Measurements from ENCODE around the gene RBM43. TPM values are rescaled to one million over a fixed set of nuclear protein-coding genes. Genes with fewer than 3 reads are reported as not detected.
A peak's percentile ranks its signal among the peaks of the same experiment; 100 is the strongest.

RBM43 gene
- total and polyA plus RNA-seq, 9 of the 15 experiments (the other 6 are each of a cell fraction or from before 2014, with no cell fraction given) = 1.3 to 6.9 (median 3.8) TPM

DNA sequence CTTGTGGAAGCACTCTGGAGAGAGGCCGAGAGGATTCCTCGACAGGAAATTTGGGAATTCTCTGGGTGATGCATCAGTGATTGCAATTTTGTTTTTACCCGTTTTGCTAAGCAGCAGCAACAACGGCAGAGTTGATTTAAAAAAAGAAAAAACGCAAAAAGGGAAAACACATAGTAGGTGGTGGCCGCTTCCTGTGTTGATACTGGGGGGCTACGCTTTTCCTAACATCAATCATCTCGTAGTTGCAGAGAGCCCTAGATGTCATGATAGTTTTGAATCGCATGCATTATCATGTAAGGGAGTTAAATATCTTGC is 271 bp upstream of the RBM43 start (continued):
- no peak for TF ChIP-seq CEBPG (CRISPR knock-in tag; IDR thresholded peaks at IDR 0.05)
- TF ChIP-seq CEBPG (tag; conservative IDR thresholded peaks at IDR 0.05 in 1 of 2, IDR thresholded peaks at IDR 0.05 in 1 of 2) = peak in 1 of 2 experiments; percentile 47; a peak in 2 of 4 replicates
- TF ChIP-seq ADNP (tag; IDR thresholded peaks at IDR 0.05) = no peak
- TF ChIP-seq CHCHD3 (CRISPR knock-in tag; IDR thresholded peaks at IDR 0.05) = no peak
- TF ChIP-seq, protein P1, sequence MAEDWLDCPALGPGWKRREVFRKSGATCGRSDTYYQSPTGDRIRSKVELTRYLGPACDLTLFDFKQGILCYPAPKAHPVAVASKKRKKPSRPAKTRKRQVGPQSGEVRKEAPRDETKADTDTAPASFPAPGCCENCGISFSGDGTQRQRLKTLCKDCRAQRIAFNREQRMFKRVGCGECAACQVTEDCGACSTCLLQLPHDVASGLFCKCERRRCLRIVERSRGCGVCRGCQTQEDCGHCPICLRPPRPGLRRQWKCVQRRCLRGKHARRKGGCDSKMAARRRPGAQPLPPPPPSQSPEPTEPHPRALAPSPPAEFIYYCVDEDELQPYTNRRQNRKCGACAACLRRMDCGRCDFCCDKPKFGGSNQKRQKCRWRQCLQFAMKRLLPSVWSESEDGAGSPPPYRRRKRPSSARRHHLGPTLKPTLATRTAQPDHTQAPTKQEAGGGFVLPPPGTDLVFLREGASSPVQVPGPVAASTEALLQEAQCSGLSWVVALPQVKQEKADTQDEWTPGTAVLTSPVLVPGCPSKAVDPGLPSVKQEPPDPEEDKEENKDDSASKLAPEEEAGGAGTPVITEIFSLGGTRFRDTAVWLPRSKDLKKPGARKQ (CRISPR knock-in tag; IDR thresholded peaks at IDR 0.05) = no peak
- no peak for TF ChIP-seq CBX8 (IDR thresholded peaks at IDR 0.05; ENCODE audit: borderline replicate concordance, extremely low read depth, low read depth, low read length, poor library complexity, severe bottlenecking)
- TF ChIP-seq ZBTB1 (CRISPR knock-in tag; IDR thresholded peaks at IDR 0.05; ENCODE audit: borderline replicate concordance, low read depth) = no peak
- no peak for TF ChIP-seq KDM2B (CRISPR knock-in tag; IDR thresholded peaks at IDR 0.05)
- no peak for TF ChIP-seq MAZ (CRISPR knock-in tag; conservative IDR thresholded peaks at IDR 0.05 in 1 of 2, IDR thresholded peaks at IDR 0.05 in 1 of 2)
- TF ChIP-seq, protein P2, sequence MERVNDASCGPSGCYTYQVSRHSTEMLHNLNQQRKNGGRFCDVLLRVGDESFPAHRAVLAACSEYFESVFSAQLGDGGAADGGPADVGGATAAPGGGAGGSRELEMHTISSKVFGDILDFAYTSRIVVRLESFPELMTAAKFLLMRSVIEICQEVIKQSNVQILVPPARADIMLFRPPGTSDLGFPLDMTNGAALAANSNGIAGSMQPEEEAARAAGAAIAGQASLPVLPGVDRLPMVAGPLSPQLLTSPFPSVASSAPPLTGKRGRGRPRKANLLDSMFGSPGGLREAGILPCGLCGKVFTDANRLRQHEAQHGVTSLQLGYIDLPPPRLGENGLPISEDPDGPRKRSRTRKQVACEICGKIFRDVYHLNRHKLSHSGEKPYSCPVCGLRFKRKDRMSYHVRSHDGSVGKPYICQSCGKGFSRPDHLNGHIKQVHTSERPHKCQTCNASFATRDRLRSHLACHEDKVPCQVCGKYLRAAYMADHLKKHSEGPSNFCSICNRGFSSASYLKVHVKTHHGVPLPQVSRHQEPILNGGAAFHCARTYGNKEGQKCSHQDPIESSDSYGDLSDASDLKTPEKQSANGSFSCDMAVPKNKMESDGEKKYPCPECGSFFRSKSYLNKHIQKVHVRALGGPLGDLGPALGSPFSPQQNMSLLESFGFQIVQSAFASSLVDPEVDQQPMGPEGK (CRISPR knock-in tag; IDR thresholded peaks at IDR 0.05; ENCODE audit: borderline replicate concordance) = no peak
- no peak for TF ChIP-seq TEAD4 (IDR thresholded peaks at IDR 0.05; ENCODE audit: low read length)
- TF ChIP-seq TEAD4 (CRISPR knock-in tag; IDR thresholded peaks at IDR 0.05; ENCODE audit: borderline replicate concordance) = no peak
- no peak for TF ChIP-seq RBM15 (IDR thresholded peaks at IDR 0.05; ENCODE audit: insufficient read depth, low read length)
- no peak for TF ChIP-seq NR1H2 (CRISPR knock-in tag; IDR thresholded peaks at IDR 0.05)
- TF ChIP-seq DACH1 (IDR thresholded peaks at IDR 0.05; ENCODE audit: partially characterized antibody) = no peak
- TF ChIP-seq PTRF (tag; IDR thresholded peaks at IDR 0.05) = no peak
- no peak for TF ChIP-seq JUND (IDR thresholded peaks at IDR 0.05; ENCODE audit: borderline replicate concordance, low read depth, low read length)
- TF ChIP-seq JUND (tag; IDR thresholded peaks at IDR 0.05; ENCODE audit: borderline replicate concordance, low read depth, low read length) = no peak
- TF ChIP-seq GABPA (tag; conservative IDR thresholded peaks at IDR 0.05; ENCODE audit: low read depth) = no peak; the same call in 1 of the 2 replicates
- TF ChIP-seq MCM2 (IDR thresholded peaks at IDR 0.05; ENCODE audit: low read depth) = no peak
- no peak for TF ChIP-seq E2F3 (CRISPR knock-in tag; IDR thresholded peaks at IDR 0.05)
- TF ChIP-seq, protein P3, sequence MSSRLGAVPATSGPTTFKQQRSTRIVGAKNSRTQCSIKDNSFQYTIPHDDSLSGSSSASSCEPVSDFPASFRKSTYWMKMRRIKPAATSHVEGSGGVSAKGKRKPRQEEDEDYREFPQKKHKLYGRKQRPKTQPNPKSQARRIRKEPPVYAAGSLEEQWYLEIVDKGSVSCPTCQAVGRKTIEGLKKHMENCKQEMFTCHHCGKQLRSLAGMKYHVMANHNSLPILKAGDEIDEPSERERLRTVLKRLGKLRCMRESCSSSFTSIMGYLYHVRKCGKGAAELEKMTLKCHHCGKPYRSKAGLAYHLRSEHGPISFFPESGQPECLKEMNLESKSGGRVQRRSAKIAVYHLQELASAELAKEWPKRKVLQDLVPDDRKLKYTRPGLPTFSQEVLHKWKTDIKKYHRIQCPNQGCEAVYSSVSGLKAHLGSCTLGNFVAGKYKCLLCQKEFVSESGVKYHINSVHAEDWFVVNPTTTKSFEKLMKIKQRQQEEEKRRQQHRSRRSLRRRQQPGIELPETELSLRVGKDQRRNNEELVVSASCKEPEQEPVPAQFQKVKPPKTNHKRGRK (tag; IDR thresholded peaks at IDR 0.05) = no peak
- TF ChIP-seq CBFA2T2 (conservative IDR thresholded peaks at IDR 0.05) = no peak
- TF ChIP-seq TRIM24 (IDR thresholded peaks at IDR 0.05) = no peak
- no peak for TF ChIP-seq KDM4B (IDR thresholded peaks at IDR 0.05; ENCODE audit: borderline replicate concordance in 2 of 2, low read depth in 1 of 2)
- TF ChIP-seq CBX3 (IDR thresholded peaks at IDR 0.05; ENCODE audit: borderline replicate concordance in 1 of 2, low read length in 2 of 2) = no peak

Data from K562 (cell line).